Islet of Langerhans (tissue), 1 donor: ENCODE measurements around the gene PIAS1.

Source experiments
- FAIRE-seq: peaks from one replicate; lab custom pipeline; 2011; peaks lifted over from hg19 to GRCh38; lab: Jason Lieb, UNC

PIAS1 gene

GRCh38 chr15:68063606-68064005, 9.5 kb downstream of the PIAS1 start:
- peak; percentile 49 for FAIRE-seq

DNA sequence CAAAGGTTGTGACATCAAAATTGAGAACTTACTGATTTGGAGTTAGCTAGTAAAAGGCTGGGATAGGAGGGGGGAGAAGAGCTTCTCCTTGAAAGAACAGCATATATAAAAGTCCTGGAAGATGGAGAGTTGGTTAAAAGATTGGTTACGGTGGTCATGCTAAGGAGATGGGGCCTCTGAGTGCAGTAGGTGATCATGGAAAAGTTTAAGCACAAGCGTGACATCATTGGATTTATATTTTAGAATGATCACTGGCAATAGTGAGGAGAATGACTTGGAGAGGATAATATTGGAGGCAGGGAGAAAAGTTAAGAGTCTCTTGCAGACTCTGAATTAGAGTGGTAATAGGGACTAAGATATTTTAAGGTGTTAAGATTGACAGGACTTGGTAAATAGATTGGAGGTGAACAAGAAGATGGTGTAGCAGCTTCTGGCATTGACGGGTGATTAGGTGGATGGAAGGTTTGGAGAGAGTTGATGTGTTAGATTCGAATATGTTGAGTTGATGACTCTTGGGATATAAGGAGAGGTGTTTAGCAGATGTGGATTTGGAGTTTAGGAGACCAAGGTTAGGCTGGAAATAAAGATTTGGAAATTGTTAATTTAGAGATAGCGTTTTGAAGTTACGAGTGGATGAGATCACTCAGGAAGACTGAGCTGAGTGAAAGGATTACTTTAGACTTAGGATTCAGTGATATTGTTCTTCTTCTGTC, 19.6 kb downstream of the PIAS1 start:
- no peak for FAIRE-seq

DNA sequence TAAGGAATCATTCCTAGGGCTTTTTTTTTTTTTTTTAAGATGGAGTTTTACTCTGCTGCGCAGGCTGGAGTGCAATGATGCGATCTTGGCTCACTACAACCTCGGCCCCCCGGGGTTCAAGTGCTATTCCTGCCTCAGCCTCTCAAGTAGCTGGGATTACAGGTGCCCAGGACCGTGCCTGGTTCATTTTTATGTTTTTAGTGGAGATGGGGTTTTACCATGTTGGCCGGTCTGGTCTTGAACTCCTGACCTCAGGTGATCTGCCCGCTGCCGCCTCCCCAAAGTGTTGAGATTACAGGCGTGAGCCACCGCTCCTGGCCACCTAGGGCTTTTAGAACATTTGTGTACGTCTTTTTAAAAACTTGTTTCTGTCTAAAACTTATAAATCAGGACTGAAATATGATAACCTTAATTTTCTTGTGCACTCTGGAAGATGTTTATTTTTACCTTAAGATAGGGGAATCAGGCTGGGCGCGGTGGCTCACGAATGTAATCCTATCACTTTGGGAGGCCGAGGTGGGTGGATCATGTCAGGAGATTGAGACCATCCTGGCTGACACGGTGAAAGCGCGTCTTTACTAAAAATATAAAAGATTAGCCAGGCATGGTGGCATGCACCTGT, 21.8 kb downstream of the PIAS1 start:
- no peak for FAIRE-seq

DNA sequence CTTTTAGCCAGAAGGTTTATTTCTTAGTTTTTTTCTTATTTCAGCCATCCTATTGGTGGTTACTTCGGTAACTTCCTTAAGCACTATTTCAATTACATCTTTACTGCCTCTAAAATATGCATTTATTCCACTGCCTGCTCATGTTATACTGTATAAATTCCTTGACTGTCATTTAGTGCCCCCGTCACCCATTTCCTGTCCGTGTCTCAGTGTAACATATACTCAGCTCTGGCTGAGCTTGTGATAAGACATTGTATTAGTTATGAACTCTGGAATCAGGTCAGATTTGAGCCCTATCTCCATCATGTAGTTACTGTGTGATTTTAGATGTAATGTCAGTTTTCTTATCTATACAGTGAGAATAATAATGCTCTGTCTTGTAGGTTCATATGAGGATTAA, 24.2 kb downstream of the PIAS1 start:
- FAIRE-seq, result no peak

DNA sequence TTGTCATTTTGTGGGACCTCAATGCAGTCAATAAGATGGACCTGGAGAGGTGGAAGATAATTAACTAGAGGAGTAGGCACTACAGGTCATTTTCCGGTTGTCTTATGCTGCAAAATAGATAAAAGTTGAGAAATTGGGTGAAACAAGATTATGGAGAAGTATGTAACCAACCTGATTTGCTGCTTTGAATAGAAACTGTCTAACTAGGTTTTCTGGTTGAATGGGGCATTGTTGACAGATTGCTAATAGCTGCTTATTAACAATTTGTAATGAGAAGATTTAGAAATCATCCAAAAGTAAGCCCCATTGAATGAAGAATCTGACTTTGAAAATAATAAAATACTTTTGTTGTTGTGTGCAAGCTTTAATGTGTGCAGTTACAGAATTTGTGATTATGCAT, 26.2 kb downstream of the PIAS1 start:
- FAIRE-seq, result no peak

GRCh38 chr15:68080783-68081182, 26.7 kb downstream of the PIAS1 start:
- FAIRE-seq, result no peak

DNA sequence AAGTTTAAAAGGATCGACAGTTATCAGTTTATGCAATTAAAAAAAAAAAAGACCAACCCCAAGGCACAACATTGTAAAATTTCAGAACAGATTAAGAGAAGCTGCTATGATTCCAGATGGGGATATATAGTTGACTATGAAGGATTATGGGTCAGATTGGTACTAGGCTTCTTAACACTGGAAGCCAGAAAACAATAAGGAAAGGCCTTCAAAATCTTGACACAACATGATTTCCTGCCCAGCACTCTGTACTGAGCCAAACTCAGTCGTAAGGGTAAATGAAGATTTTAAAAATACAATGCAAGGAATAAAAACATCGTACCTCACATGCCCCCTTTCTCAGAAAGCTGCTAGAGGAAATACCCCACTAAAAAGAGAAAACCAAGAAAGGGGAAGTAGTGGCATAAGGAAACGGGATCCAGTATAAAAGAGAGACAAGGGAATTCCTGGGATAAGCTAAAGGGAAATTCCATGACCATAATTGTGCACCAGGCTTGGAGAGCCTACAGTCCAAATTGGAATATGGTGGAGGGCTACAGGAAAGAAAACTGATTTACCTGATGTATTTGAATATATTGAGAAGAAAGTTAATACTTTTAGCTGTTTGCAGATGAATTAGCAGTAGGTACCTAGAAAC, 27.9 kb downstream of the PIAS1 start:
- no peak for FAIRE-seq

- FAIRE-seq, result no peak
Measured at GRCh38 chr15:68082735-68083134, 28.6 kb downstream of the PIAS1 start.

- FAIRE-seq, result no peak
Measured at GRCh38 chr15:68083463-68083862, 29.3 kb downstream of the PIAS1 start.

GRCh38 chr15:68085052-68085451, 30.9 kb downstream of the PIAS1 start:
- FAIRE-seq, result no peak

GRCh38 chr15:68091743-68092142, 37.6 kb downstream of the PIAS1 start:
- FAIRE-seq, result no peak

DNA sequence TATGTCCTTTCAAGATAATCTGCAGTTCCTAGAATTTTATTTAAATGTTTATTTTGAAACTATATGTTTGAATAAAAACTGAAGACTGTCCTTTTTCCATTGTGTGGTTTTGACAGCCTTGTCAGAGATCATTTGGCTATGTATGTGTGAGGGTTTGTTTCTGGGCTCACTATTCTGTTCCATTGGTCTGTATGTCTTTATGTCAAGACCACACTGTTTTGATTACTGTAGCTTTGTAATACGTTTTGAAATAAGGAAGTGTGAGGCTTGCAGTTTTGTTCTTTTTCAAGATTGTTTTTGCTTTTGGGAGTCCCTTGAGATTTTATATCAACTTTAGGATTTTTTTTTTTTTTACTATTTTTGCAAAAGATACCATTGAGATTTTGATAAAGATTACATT, 42.0 kb downstream of the PIAS1 start:
- FAIRE-seq, result no peak

DNA sequence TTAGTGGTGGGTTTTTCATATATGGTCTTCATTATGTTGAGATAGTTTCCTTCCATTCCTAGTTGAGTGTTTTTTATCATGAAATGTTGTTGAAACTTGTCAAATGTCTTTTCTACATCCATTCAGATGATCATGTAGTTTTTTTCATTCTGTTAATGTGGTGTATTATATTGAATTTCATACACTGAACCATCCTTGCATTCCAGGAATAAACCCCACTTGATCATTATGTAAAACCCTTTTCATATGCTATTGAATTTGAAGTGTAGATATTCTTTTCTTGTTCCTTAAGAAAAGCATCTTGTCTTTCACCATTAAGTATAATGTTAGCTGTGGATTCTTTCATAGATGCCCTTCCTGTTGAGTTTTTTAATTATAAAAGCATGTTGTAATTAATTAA, 42.9 kb downstream of the PIAS1 start:
- FAIRE-seq, result no peak

GRCh38 chr15:68098465-68098864, 44.4 kb downstream of the PIAS1 start:
- FAIRE-seq, result no peak

DNA sequence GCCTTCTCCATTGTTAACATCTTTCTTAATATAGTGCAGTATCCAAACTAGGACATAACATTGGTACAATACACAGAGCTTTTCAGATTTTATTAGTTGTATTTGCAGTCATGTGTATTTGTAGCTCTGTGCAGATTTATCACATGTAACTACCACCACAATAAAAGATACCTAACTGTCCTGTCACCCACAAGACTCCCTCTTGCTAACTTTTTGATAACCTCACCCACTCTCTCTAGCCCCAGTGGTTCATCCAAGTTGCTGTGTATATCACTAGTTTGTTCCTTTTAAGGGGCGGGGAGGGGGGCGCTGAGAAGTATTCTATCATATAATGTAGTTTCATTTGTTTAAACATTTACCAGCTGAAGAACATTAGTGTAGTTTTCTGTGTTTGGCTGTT, 46.1 kb downstream of the PIAS1 start:
- no peak for FAIRE-seq

DNA sequence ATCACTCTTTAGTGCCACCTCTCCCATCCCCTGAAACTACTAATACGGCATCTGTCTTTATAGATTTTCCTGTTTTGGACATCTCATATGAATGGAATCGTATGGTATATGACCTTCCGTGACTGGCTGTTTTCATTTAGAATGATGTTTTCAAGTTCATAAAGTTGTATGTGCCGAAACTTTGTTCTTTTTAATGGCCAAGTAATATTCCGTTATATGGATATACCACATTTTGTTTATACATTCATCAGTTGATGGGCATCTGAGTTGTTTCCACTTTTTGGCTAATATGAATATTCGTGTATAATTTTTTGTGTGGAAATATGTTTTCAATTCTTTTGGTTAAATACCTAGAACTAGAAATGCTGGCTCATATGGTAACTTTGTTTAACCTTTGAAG, 49.5 kb downstream of the PIAS1 start:
- no peak for FAIRE-seq

DNA sequence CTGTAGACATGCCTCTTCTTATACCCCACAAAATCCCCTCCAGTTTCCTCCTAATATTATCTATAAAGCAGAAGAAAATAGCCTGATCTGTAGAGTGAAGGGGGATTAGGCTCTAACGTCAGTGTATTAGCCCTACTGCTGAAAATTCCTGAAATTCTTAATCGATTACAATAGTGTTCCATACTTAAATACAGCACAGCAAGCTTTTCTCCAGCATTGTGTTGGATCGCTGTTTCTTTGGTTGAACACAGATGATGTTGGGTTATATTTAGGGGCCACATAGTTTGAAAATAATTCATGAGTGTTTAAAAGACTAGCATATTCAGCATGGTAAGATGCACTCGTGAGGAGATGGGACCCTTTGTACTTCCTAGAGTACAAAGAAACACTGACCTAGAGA, 52.5 kb downstream of the PIAS1 start:
- no peak for FAIRE-seq

- no peak for FAIRE-seq
Measured at GRCh38 chr15:68107142-68107541, 53.0 kb downstream of the PIAS1 start.

- FAIRE-seq, result no peak
Measured at GRCh38 chr15:68112706-68113105, 58.6 kb downstream of the PIAS1 start.

GRCh38 chr15:68113273-68113672, 59.2 kb downstream of the PIAS1 start:
- peak; percentile 98 for FAIRE-seq

DNA sequence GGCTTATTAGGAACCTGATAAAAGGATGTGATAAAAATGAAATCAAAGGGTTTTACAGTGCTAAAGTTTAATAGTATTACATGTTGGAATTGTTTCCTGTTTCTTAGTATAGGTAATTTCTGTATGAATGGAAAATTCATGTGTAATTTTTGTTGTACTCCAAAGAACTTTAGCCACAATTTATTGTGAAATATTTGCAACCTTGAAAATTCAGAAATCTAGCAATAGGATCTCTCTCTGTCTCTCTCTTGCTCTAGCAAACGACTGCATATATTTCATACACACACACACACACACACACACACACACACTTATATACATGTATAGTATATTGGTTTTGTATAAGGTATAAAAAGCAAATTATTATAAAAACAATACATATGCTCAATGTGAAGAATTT, 59.6 kb downstream of the PIAS1 start:
- FAIRE-seq, result no peak

DNA sequence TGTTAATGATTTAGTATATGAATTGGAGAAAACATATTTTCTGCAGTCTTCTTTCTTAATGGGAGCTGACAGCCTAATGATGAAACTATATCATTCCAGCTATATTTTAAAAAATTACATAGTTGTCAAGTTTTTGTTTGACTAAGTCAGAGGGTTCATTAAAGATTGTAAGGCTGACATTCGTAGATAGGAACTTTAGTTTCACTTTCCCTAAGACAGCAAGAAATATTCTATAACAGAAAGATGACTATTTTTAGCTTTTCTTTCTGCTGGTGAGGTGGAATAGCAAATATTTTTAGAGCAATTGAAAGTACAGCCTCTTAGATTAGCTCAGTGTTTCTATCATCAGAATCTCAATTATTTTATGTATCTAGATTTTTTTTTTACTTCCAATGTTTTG, 60.2 kb downstream of the PIAS1 start:
- peak; percentile 97 for FAIRE-seq

- FAIRE-seq, result no peak
Measured at GRCh38 chr15:68114840-68115239, 60.7 kb downstream of the PIAS1 start.

DNA sequence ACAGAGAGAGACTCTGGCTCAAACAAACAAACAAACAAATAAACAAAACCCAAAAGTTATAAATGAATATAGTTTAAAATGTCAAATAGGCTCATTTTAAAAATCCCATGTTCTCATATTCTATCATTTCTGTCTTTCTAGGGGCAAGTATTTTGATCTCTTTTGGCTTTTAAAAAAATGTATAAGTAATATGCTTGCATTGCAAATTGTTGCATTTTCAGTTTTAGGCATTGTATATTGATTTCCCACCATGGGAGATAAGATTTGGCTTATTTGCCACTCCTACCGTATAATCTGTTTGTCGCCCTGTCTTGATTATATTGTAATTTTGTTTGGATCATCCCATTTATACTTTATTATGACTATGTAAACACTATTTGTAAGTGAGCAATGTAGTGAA, 70.6 kb downstream of the PIAS1 start:
- no peak for FAIRE-seq
